ENCODE data around the gene PTBP3. TPM values are rescaled to one million over a fixed set of nuclear protein-coding genes. Genes with fewer than 3 reads are reported as not detected.

Gene PTBP3
- total and polyA plus RNA-seq, 2 of the 13 experiments (the other 11 are each of a cell fraction or from before 2014, with no cell fraction given), result 52.8 to 61.1 TPM

DNA sequence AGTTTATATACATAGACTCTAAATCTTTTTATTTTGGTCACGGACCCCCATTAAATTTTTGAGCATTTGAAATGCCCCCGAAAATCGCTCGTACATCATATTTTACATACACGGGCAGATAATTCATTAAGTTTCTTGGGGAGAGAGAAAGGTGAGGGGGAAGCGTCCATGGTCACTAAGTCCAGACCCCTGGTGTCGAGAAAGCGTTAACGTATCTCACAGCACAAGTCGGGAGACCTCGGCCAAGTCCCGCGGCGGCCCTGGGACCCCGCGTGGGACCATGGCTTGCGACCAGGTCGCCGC is 794 bp downstream of the PTBP3 start (continued):
- TF ChIP-seq, protein P1, sequence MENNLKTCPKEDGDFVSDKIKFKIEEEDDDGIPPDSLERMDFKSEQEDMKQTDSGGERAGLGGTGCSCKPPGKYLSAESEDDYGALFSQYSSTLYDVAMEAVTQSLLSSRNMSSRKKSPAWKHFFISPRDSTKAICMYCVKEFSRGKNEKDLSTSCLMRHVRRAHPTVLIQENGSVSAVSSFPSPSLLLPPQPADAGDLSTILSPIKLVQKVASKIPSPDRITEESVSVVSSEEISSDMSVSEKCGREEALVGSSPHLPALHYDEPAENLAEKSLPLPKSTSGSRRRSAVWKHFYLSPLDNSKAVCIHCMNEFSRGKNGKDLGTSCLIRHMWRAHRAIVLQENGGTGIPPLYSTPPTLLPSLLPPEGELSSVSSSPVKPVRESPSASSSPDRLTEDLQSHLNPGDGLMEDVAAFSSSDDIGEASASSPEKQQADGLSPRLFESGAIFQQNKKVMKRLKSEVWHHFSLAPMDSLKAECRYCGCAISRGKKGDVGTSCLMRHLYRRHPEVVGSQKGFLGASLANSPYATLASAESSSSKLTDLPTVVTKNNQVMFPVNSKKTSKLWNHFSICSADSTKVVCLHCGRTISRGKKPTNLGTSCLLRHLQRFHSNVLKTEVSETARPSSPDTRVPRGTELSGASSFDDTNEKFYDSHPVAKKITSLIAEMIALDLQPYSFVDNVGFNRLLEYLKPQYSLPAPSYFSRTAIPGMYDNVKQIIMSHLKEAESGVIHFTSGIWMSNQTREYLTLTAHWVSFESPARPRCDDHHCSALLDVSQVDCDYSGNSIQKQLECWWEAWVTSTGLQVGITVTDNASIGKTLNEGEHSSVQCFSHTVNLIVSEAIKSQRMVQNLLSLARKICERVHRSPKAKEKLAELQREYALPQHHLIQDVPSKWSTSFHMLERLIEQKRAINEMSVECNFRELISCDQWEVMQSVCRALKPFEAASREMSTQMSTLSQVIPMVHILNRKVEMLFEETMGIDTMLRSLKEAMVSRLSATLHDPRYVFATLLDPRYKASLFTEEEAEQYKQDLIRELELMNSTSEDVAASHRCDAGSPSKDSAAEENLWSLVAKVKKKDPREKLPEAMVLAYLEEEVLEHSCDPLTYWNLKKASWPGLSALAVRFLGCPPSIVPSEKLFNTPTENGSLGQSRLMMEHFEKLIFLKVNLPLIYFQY (CRISPR knock-in tag; IDR thresholded peaks at IDR 0.05; ENCODE audit: borderline replicate concordance), result no peak
- TF ChIP-seq SP140L (CRISPR knock-in tag; IDR thresholded peaks at IDR 0.05; ENCODE audit: borderline replicate concordance) (peak; percentile 28; the same call in 1 of the 2 replicates), ZSCAN12 (CRISPR knock-in tag; IDR thresholded peaks at IDR 0.05) (no peak), RORA (CRISPR knock-in tag; IDR thresholded peaks at IDR 0.05) (no peak), FOSL2 (CRISPR knock-in tag; IDR thresholded peaks at IDR 0.05) (0 out of 2 replicates have a peak, but pooled peaks have one; percentile 43), ZNF367 (CRISPR knock-in tag; IDR thresholded peaks at IDR 0.05; ENCODE audit: borderline replicate concordance) (no peak), HMG20B (CRISPR knock-in tag; conservative IDR thresholded peaks at IDR 0.05) (0 out of 2 replicates have a peak, but pooled peaks have one; percentile 32), POLR2A (IDR thresholded peaks at IDR 0.05; ENCODE audit: insufficient read depth in 1 of 2, low read depth in 2 of 2, low read length in 2 of 2) (peak in 1 of 2 experiments; percentile 33; a peak in 1 of 4 replicates)
- TF ChIP-seq, protein P2, sequence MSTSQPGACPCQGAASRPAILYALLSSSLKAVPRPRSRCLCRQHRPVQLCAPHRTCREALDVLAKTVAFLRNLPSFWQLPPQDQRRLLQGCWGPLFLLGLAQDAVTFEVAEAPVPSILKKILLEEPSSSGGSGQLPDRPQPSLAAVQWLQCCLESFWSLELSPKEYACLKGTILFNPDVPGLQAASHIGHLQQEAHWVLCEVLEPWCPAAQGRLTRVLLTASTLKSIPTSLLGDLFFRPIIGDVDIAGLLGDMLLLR (CRISPR knock-in tag; IDR thresholded peaks at IDR 0.05), result peak; percentile 69; the same call in 1 of the 2 replicates
- TF ChIP-seq, protein P3, sequence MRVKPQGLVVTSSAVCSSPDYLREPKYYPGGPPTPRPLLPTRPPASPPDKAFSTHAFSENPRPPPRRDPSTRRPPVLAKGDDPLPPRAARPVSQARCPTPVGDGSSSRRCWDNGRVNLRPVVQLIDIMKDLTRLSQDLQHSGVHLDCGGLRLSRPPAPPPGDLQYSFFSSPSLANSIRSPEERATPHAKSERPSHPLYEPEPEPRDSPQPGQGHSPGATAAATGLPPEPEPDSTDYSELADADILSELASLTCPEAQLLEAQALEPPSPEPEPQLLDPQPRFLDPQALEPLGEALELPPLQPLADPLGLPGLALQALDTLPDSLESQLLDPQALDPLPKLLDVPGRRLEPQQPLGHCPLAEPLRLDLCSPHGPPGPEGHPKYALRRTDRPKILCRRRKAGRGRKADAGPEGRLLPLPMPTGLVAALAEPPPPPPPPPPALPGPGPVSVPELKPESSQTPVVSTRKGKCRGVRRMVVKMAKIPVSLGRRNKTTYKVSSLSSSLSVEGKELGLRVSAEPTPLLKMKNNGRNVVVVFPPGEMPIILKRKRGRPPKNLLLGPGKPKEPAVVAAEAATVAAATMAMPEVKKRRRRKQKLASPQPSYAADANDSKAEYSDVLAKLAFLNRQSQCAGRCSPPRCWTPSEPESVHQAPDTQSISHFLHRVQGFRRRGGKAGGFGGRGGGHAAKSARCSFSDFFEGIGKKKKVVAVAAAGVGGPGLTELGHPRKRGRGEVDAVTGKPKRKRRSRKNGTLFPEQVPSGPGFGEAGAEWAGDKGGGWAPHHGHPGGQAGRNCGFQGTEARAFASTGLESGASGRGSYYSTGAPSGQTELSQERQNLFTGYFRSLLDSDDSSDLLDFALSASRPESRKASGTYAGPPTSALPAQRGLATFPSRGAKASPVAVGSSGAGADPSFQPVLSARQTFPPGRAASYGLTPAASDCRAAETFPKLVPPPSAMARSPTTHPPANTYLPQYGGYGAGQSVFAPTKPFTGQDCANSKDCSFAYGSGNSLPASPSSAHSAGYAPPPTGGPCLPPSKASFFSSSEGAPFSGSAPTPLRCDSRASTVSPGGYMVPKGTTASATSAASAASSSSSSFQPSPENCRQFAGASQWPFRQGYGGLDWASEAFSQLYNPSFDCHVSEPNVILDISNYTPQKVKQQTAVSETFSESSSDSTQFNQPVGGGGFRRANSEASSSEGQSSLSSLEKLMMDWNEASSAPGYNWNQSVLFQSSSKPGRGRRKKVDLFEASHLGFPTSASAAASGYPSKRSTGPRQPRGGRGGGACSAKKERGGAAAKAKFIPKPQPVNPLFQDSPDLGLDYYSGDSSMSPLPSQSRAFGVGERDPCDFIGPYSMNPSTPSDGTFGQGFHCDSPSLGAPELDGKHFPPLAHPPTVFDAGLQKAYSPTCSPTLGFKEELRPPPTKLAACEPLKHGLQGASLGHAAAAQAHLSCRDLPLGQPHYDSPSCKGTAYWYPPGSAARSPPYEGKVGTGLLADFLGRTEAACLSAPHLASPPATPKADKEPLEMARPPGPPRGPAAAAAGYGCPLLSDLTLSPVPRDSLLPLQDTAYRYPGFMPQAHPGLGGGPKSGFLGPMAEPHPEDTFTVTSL (CRISPR knock-in tag; IDR thresholded peaks at IDR 0.05; ENCODE audit: borderline replicate concordance), result 0 out of 2 replicates have a peak, but pooled peaks have one; percentile 15
